Stimulated activated CD4-positive, alpha-beta T cell treated with anti-CD3 and anti-CD28 coated beads, Interleukin-1b, Interleukin-23, amount 100 ng/mL, for 4 hours (primary cell): ENCODE results near the gene AXIN2.

Source experiments
- DNase-seq, 2 donors: peaks; one replicate each; pipeline ENCODE4 v3.0.0-alpha.2; 2020; ENCODE audit warnings: low read depth in 2 of 2

The AXIN2 gene

DNA sequence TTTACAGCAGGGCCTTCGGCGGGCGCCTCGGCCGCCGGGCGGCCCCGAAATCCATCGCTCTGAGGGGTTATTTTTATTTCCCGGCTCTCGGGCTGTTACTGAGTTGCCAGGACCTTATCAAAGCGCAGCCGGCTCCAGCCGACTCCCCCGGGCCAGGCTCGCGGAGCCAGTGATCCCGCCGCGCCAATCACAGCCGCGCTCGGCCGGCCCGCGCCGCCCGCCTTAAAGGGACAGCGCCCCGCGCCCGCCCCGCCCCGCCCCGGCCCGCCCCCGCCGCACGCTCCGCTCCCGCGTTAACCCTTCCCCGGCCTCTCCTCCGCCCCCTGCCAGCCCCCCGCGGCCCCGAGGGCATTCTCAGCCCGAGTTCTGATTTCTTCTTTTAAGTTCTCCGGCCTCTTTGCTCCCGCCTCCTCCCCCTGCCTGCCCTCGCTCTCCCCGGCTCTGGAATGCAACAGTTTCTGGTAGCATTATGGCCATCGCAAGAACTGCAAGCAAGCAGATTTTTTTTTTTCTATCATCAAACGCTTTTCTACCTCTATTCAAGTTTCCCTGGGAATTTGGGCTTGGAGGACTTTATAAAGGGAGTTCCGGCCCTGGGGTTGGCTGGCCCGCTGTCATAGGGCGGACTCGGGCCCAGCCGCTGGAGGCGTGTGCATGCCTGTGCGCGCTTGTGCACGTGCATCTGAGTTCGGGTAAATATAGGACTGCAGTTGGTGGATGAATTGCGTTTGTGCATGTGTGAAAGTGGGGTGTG, at the start of gene AXIN2:
AXIN2 (minus strand) TSS at position 197 of the 754 bp plus-strand sequence. CDS start 3,028 bp downstream, outside the sequence.
- peak; percentile 67 to 80 for DNase-seq

DNA sequence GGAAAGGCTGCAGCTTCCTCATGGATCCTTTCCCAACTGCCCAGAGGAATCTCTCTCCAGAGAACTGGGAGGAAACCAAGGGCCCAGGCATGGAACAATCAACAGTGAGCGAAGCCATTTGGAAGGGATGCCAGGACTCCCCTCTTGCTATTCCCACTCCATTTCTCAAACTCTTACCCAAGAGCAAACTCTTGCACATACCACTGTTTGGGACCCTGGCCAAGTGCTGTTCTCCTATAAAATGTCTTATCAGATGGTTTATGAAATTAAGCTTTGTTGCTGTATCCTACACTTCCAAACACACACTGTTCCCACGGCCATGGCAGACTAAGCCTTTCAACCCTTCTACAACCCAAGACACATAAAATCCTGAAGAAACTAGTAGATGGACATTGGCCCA, 48.3 kb upstream of the AXIN2 start:
- no peak for DNase-seq

GRCh38 chr17:65609286-65609685, 47.8 kb upstream of the AXIN2 start:
- no peak for DNase-seq

GRCh38 chr17:65604070-65604469, 42.6 kb upstream of the AXIN2 start:
- no peak for DNase-seq

GRCh38 chr17:65601881-65602280, 40.4 kb upstream of the AXIN2 start:
- DNase-seq = no peak

- DNase-seq = no peak
Observed at GRCh38 chr17:65601145-65601544, 39.7 kb upstream of the AXIN2 start.

GRCh38 chr17:65600518-65600917, 39.1 kb upstream of the AXIN2 start:
- no peak for DNase-seq

DNA sequence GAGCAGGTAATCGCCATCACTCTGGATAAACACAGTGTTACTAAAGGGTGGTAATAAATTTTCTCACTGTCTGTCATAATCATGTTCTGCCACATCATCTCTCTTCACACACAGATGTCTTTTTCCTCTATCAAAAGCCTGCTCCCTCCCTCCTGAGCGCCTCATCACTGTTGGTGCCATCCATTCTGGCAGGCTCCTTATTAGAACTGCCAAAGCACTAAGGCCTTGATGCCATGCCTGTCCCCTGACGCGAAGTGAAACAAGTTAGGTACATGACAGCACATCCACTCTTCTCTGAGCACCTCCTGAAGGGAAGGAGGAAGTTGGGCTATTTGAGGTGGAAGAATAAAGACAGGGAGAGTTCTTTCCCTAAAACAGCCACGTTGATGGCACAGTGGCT, 38.2 kb upstream of the AXIN2 start:
- no peak for DNase-seq

DNA sequence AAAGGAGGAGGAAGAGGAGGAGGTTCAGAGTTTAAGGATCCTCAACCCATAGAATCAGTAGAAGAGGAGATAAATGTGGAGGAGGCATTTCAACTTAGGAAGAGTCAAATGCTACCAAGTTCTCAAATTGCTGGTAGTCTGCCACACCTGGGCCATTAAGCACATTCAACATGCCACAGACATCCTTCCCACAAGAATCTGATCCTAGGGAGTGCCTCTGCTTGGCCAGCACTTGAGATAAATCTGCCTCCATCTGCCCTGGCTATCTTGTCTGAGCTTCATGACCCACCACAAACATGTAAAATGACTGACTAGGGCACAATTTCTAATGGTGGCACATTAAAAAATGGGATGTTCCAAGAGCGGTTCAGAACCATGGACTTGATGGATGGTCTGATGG, 37.3 kb upstream of the AXIN2 start:
- DNase-seq = no peak

DNA sequence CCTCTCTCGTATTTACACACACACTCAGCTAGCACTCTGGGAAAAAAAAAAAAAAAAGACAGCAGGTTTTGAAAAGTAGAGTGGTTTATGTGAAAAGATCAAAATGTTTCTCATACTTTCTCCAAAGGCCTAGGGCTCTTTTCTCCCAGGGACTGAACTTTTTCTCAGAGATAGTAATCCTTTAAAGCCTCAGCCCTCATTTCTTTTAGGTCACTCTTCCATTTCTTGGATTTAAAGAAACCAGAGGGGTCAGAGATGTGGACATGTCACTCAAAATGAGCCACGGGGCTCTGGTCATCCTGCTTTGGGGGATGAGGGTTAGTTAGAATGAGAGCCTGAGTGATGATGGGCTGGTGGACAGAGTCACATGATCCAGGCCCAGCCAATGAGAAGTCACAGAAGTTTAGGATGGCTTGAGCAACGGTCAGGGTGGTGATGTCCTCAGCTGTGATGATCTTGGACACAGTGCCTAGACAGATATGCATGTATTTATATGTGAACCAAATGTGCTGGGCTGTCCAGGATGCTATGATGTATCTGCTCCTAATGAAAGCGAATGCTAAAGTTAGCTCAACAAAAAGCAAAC, 33.7 kb upstream of the AXIN2 start:
- DNase-seq = no peak

GRCh38 chr17:65593855-65594845, 32.7 kb upstream of the AXIN2 start:
- no peak for DNase-seq

- DNase-seq = no peak
Observed at GRCh38 chr17:65593092-65593854, 31.8 kb upstream of the AXIN2 start.

DNA sequence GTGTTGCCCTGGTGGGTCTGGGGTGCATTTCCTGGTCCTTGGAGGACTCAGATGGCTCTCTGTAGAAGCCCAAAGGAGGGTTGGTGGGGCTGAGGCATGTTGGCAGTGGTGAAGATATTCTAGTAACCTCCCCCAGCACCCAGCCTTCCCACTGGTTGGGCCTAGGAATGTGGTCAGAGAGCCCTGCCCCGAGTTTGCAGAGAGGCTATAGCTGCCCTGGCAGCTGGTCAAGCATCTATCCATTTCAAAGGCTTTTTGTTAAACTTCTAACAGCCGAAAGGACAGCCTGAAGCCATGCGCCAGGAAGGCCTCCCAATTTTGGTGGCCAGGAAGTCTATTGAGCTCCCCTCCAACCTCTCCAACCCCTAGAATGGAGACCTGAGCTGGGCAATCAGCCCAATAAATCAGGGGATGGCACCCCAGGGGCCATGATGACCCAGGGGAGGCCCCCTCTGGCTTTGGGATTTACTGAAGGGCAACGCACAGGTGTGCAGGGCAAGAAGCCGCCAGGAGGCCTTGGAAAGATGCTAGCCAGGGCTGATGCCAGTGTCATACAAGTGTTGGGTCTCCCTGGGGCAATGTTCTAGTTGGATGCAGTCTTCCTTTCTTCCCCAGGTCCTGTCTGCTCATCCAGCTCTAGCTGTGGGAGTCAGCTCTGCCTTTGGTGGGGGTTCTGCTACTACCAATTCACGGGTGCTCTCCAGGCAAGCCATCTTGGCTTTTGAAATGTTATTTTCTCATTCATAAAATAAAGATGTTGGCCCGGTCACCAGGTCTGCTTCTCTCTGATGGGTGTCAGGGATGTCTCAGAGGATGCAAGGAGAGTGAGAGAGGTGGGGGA, 30.9 kb upstream of the AXIN2 start:
- no peak for DNase-seq

- no peak for DNase-seq
Observed at GRCh38 chr17:65589321-65589720, 27.9 kb upstream of the AXIN2 start.

- DNase-seq = no peak
Observed at GRCh38 chr17:65588181-65588808, 26.8 kb upstream of the AXIN2 start.

GRCh38 chr17:65587534-65588180, 26.2 kb upstream of the AXIN2 start:
- no peak for DNase-seq

DNA sequence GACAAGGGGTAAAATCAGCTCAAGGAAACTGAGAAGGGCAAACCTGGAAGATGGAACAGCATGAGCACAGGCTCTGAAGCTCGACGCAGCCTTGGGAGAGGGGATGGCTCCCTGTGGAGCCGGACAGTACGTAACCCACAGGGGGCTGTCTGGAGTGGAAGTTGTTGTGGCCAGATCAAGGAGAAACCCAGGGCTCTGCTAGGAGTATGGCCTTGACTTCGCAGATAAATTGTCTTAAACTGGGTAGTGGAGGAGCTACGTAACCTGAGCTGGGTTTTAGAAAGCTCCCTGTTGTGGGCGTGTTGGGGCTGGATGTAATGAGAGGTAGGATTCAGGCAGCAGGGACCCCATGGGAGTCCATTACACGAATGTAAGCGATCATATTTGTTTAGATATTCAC, 25.5 kb upstream of the AXIN2 start:
- no peak for DNase-seq

GRCh38 chr17:65584604-65585521, 23.4 kb upstream of the AXIN2 start:
- DNase-seq = no peak
